ENCODE data around the gene ZNF335.

- no peak for TF ChIP-seq POLR2AphosphoS5 (IDR thresholded peaks at IDR 0.05; ENCODE audit: low read depth, low read length)
- no peak for TF ChIP-seq MIER3 (CRISPR knock-in tag; IDR thresholded peaks at IDR 0.05; ENCODE audit: borderline replicate concordance)
- no peak for TF ChIP-seq TEAD2 (CRISPR knock-in tag; IDR thresholded peaks at IDR 0.05)
- TF ChIP-seq CBX2 (IDR thresholded peaks at IDR 0.05; ENCODE audit: low read depth, low read length): no peak
- no peak for TF ChIP-seq CBX2 (CRISPR knock-in tag; IDR thresholded peaks at IDR 0.05; ENCODE audit: low read depth)
- TF ChIP-seq, protein P1, sequence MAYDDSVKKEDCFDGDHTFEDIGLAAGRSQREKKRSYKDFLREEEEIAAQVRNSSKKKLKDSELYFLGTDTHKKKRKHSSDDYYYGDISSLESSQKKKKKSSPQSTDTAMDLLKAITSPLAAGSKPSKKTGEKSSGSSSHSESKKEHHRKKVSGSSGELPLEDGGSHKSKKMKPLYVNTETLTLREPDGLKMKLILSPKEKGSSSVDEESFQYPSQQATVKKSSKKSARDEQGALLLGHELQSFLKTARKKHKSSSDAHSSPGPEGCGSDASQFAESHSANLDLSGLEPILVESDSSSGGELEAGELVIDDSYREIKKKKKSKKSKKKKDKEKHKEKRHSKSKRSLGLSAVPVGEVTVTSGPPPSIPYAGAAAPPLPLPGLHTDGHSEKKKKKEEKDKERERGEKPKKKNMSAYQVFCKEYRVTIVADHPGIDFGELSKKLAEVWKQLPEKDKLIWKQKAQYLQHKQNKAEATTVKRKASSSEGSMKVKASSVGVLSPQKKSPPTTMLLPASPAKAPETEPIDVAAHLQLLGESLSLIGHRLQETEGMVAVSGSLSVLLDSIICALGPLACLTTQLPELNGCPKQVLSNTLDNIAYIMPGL (CRISPR knock-in tag; IDR thresholded peaks at IDR 0.05; ENCODE audit: borderline replicate concordance in 1 of 2, low read depth in 1 of 2): no peak
- no peak for TF ChIP-seq ZNF138 (CRISPR knock-in tag; IDR thresholded peaks at IDR 0.05; ENCODE audit: low read depth)
- TF ChIP-seq, protein P2, sequence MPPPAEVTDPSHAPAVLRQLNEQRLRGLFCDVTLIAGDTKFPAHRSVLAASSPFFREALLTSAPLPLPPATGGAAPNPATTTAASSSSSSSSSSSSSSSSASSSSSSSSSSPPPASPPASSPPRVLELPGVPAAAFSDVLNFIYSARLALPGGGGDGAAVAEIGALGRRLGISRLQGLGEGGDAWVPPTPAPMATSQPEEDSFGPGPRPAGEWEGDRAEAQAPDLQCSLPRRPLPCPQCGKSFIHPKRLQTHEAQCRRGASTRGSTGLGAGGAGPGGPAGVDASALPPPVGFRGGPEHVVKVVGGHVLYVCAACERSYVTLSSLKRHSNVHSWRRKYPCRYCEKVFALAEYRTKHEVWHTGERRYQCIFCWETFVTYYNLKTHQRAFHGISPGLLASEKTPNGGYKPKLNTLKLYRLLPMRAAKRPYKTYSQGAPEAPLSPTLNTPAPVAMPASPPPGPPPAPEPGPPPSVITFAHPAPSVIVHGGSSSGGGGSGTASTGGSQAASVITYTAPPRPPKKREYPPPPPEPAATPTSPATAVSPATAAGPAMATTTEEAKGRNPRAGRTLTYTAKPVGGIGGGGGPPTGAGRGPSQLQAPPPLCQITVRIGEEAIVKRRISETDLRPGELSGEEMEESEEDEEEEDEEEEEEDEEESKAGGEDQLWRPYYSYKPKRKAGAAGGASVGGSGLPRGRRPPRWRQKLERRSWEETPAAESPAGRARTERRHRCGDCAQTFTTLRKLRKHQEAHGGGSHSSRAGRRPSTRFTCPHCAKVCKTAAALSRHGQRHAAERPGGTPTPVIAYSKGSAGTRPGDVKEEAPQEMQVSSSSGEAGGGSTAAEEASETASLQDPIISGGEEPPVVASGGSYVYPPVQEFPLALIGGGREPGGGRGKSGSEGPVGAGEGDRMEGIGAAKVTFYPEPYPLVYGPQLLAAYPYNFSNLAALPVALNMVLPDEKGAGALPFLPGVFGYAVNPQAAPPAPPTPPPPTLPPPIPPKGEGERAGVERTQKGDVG (CRISPR knock-in tag; IDR thresholded peaks at IDR 0.05; ENCODE audit: borderline replicate concordance): no peak
- no peak for TF ChIP-seq CTCF (CRISPR knock-in tag; IDR thresholded peaks at IDR 0.05)
- TF ChIP-seq USF2 (IDR thresholded peaks at IDR 0.05; ENCODE audit: low read depth, low read length): no peak
- TF ChIP-seq USF2 (CRISPR knock-in tag; IDR thresholded peaks at IDR 0.05; ENCODE audit: borderline replicate concordance): no peak
- TF ChIP-seq LCORL (IDR thresholded peaks at IDR 0.05): no peak
- no peak for TF ChIP-seq LCORL (CRISPR knock-in tag; IDR thresholded peaks at IDR 0.05)
Measured at GRCh38 chr20:45948742-45949541, 23.1 kb downstream of the ZNF335 start.

Data from HepG2 (cell line).